H1 (cell line): Measurements from ENCODE around the gene TUBB1. TPM values are rescaled to one million over a fixed set of nuclear protein-coding genes. Genes with fewer than 3 reads are reported as not detected.

Source experiments
- CTCF ChIA-PET: fragments of 300-600 bp; sonication (Branson Sonifier 250); formaldehyde crosslinking; loops from one replicate; lab custom pipeline; 2021; ENCODE audit not compliant: partially characterized antibody; lab: Charles Lee
- POLR2A ChIA-PET: fragments of 300-600 bp; sonication (Branson Sonifier 250); formaldehyde crosslinking; loops from one replicate; lab custom pipeline; 2021; ENCODE audit warnings: inconsistent platforms; ENCODE audit not compliant: partially characterized antibody; lab: Charles Lee
- DNase-seq, 2 experiments: peaks; one replicate each; pipeline versions ENCODE4 v3.0.0 to v3.0.0-alpha.2; 2010 to 2022; ENCODE audit warnings: low spot score in 2 of 2, low read depth in 1 of 2, mixed read lengths in 1 of 2
- FAIRE-seq: peaks from 2 replicates; lab custom pipeline; 2011; peaks lifted over from hg19 to GRCh38; lab: Jason Lieb, UNC
- H2AFZ ChIP-seq: 2 replicates; pipeline ENCODE4 v1.8.1; 2012; ENCODE audit warnings: low read length, inconsistent platforms
- H2AK5ac ChIP-seq: 2 replicates; pipeline ENCODE4 v1.6.1; 2013; ENCODE audit warnings: low read depth, low read length
- H2BK120ac ChIP-seq: replicated peaks from 2 replicates; pipeline ENCODE3; 2013; ENCODE audit warnings: low read depth, low read length, inconsistent platforms
- H2BK12ac ChIP-seq: 2 replicates; pipeline ENCODE4 v1.6.1; 2013; ENCODE audit warnings: low read depth, low read length
- H2BK15ac ChIP-seq: 2 replicates; pipeline ENCODE4 v1.6.1; 2013; ENCODE audit warnings: low read length
- H2BK20ac ChIP-seq: 2 replicates; pipeline ENCODE4 v1.6.1; 2013; ENCODE audit warnings: low read length
- H2BK5ac ChIP-seq: 2 replicates; pipeline ENCODE4 v1.6.1; 2013; ENCODE audit warnings: low read depth, low read length
- H3K14ac ChIP-seq: 2 replicates; pipeline ENCODE4 v1.6.1; 2013; ENCODE audit warnings: inconsistent platforms; ENCODE audit not compliant: insufficient read length
- H3K18ac ChIP-seq: 2 replicates; pipeline ENCODE4 v1.6.1; 2013; ENCODE audit warnings: low read length; ENCODE audit errors: extremely low read depth
- H3K23ac ChIP-seq: 2 replicates; pipeline ENCODE4 v1.6.1; 2013; ENCODE audit warnings: inconsistent platforms; ENCODE audit not compliant: insufficient read length
- H3K23me2 ChIP-seq: 2 replicates; pipeline ENCODE4 v1.6.1; 2013; ENCODE audit warnings: low read depth, low read length
- H3K27ac ChIP-seq: 2 replicates; pipeline ENCODE4 v1.6.1; 2011; ENCODE audit warnings: low read depth, low read length, inconsistent platforms
- H3K27me3 ChIP-seq, 4 experiments: replicated peaks in 1 of 4; 1 replicate in 1 of 4; 2 replicates in 3 of 4; pipeline versions ENCODE4 v1.6.1 to v1.8.1; 2011 to 2013; ENCODE audit warnings: low read length in 3 of 4, mild to moderate bottlenecking in 3 of 4, inconsistent platforms in 2 of 4, mixed read lengths in 2 of 4, moderate library complexity in 1 of 4; ENCODE audit not compliant: control insufficient read depth in 3 of 4, insufficient read depth in 3 of 4; ENCODE audit errors: extremely low read depth in 1 of 4
- H3K36me3 ChIP-seq, 4 experiments: 2 replicates each; pipeline versions ENCODE4 v1.6.1 to v1.8.1; 2011 to 2013; ENCODE audit warnings: mild to moderate bottlenecking in 4 of 4, low read length in 3 of 4, moderate library complexity in 2 of 4, control low read depth in 1 of 4, inconsistent platforms in 1 of 4; ENCODE audit not compliant: insufficient read depth in 4 of 4, control insufficient read depth in 2 of 4
- H3K4ac ChIP-seq: replicated peaks from 2 replicates; pipeline ENCODE3; 2013; ENCODE audit warnings: low read length, low read depth, mixed read lengths, inconsistent platforms; ENCODE audit not compliant: insufficient read length
- H3K4me1 ChIP-seq, 4 experiments: replicated peaks in 1 of 4; 1 replicate in 1 of 4; 2 replicates in 3 of 4; pipeline versions ENCODE4 v1.6.1 to v1.8.1; 2011 to 2013; ENCODE audit warnings: low read length in 3 of 4, inconsistent platforms in 2 of 4, mixed read lengths in 1 of 4; ENCODE audit not compliant: insufficient read depth in 4 of 4, control insufficient read depth in 3 of 4
- H3K4me2 ChIP-seq, 2 experiments: 2 replicates each; pipeline versions ENCODE4 v1.6.1 to v1.8.1; 2011 to 2013; ENCODE audit warnings: low read depth in 2 of 2, low read length in 2 of 2, control low read depth in 1 of 2, inconsistent platforms in 1 of 2, mild to moderate bottlenecking in 1 of 2; ENCODE audit not compliant: insufficient read depth in 1 of 2
- H3K4me3 ChIP-seq, 4 experiments: fragments of 200-600, 300-600 bp in 1 of 4; sonication (generic), shearing (Covaris generic), sonication (Bioruptor Twin) in 1 of 4; 2 replicates each; pipeline versions ENCODE4 v1.5.1 to v1.8.1; 2011 to 2016; ENCODE audit warnings: low read length in 4 of 4, low read depth in 3 of 4, control low read depth in 2 of 4, inconsistent platforms in 2 of 4, mild to moderate bottlenecking in 2 of 4, mixed read lengths in 1 of 4, moderate library complexity in 1 of 4; ENCODE audit not compliant: insufficient read depth in 2 of 4; ENCODE audit errors: extremely low read depth in 1 of 4
- H3K56ac ChIP-seq: replicated peaks from 2 replicates; pipeline ENCODE3; 2013; ENCODE audit warnings: low read depth, mild to moderate bottlenecking, mixed read lengths, low read length, inconsistent platforms; ENCODE audit not compliant: insufficient read length
- H3K79me1 ChIP-seq: 2 replicates; pipeline ENCODE4 v1.6.1; 2013; ENCODE audit warnings: low read depth, low read length, control low read depth
- H3K79me2 ChIP-seq, 2 experiments: 2 replicates each; pipeline versions ENCODE4 v1.6.1 to v1.8.1; 2012 to 2013; ENCODE audit warnings: low read length in 2 of 2, mild to moderate bottlenecking in 2 of 2, inconsistent platforms in 1 of 2; ENCODE audit not compliant: insufficient read depth in 2 of 2, control insufficient read depth in 1 of 2
- H3K9ac ChIP-seq, 4 experiments: replicated peaks in 1 of 4; 1 replicate in 1 of 4; 2 replicates in 3 of 4; pipeline versions ENCODE4 v1.6.1 to v1.8.1; 2011 to 2013; ENCODE audit warnings: low read depth in 3 of 4, low read length in 3 of 4, control low read depth in 2 of 4, mild to moderate bottlenecking in 2 of 4, moderate library complexity in 2 of 4, inconsistent platforms in 1 of 4; ENCODE audit errors: extremely low read depth in 1 of 4
- H3K9me3 ChIP-seq, 2 experiments: 2 replicates each; pipeline versions ENCODE4 v1.6.1 to v1.8.1; 2012 to 2013; ENCODE audit warnings: mild to moderate bottlenecking in 2 of 2, moderate library complexity in 2 of 2, control low read depth in 1 of 2, inconsistent platforms in 1 of 2, low read depth in 1 of 2, low read length in 1 of 2, mixed read lengths in 1 of 2; ENCODE audit not compliant: insufficient read depth in 2 of 2
- H4K20me1 ChIP-seq, 2 experiments: replicated peaks in 1 of 2; 2 replicates each; pipeline versions ENCODE3 to v1.8.1; 2011 to 2013; ENCODE audit warnings: inconsistent platforms in 2 of 2, low read length in 2 of 2, mild to moderate bottlenecking in 1 of 2; ENCODE audit not compliant: insufficient read depth in 2 of 2, control insufficient read depth in 1 of 2
- H4K5ac ChIP-seq: 2 replicates; pipeline ENCODE4 v1.6.1; 2013; ENCODE audit warnings: low read length, low read depth, mixed read lengths, inconsistent platforms; ENCODE audit not compliant: insufficient read length
- H4K8ac ChIP-seq: 2 replicates; pipeline ENCODE4 v1.8.0; 2013; ENCODE audit warnings: mild to moderate bottlenecking, moderate library complexity, low read length, inconsistent platforms; ENCODE audit not compliant: insufficient read depth; ENCODE audit errors: extremely low read depth
- H4K91ac ChIP-seq: replicated peaks from 2 replicates; pipeline ENCODE3; 2013; ENCODE audit warnings: low read length, mixed read lengths, inconsistent platforms; ENCODE audit not compliant: insufficient read length
- ASH2L ChIP-seq: fragments of 200-600, 300-600 bp; sonication (generic); IDR thresholded peaks from one replicate; pipeline ENCODE4 v1.7.1; 2017; ENCODE audit warnings: low read length
- CHD1 ChIP-seq: IDR thresholded peaks from 2 replicates; pipeline ENCODE4 v1.6.1; 2012; ENCODE audit warnings: low read depth, low read length, improper control_type of control experiment
- EGR1 ChIP-seq: IDR thresholded peaks from 2 replicates; pipeline ENCODE4 v1.6.1; 2011; ENCODE audit warnings: low read depth, low read length, borderline replicate concordance
- NANOG ChIP-seq: IDR thresholded peaks from 2 replicates; pipeline ENCODE4 v1.6.1; 2011; ENCODE audit warnings: low read length, low read depth, mild to moderate bottlenecking, inconsistent platforms; ENCODE audit not compliant: insufficient read depth, poor library complexity, severe bottlenecking
- NRF1 ChIP-seq: IDR thresholded peaks from 2 replicates; pipeline ENCODE4 v1.6.1; 2011; ENCODE audit warnings: mild to moderate bottlenecking, low read depth, low read length, improper control_type of control experiment
- POU5F1 ChIP-seq: IDR thresholded peaks from 2 replicates; pipeline ENCODE4 v1.6.1; 2011; ENCODE audit warnings: low read depth, mild to moderate bottlenecking, low read length, moderate library complexity
- SRF ChIP-seq: IDR thresholded peaks from 2 replicates; pipeline ENCODE4 v1.6.1; 2011; ENCODE audit warnings: mild to moderate bottlenecking, low read depth, low read length, moderate library complexity
- SUZ12 ChIP-seq: fragments of 200-600 bp; sonication (generic); IDR thresholded peaks from 2 replicates; pipeline ENCODE4 v1.6.1; 2012; ENCODE audit warnings: mild to moderate bottlenecking, inconsistent platforms, low read length, moderate library complexity, mixed read lengths
- WGBS, 2 experiments: shearing (Covaris generic) in 1 of 2; methylation state at CpG; one replicate each; pipeline versions ENCODE4 v1.1.6 to v1.1.7; 2013 to 2015; ENCODE audit warnings: low lambda C conversion rate in 2 of 2, mixed read lengths in 2 of 2, inconsistent platforms in 1 of 2, low coverage in 1 of 2, missing lambda C conversion rate in 1 of 2; ENCODE audit not compliant: insufficient replicate concordance in 2 of 2, insufficient coverage in 1 of 2, insufficient read length in 1 of 2; ENCODE audit errors: extremely low coverage in 1 of 2, missing lambda C conversion rate in 1 of 2; 5-methylcytosine and 5-hydroxymethylcytosine counted together
- polyA plus RNA-seq, 7 experiments: library from polyadenylated mRNA; depleted of rRNA in 3 of 7; stranded (reverse) in 5 of 7; unstranded in 2 of 7; fragments of >200 nt in 5 of 7; fragments of 200-250 nt in 2 of 7; gene quantifications; 1 replicate in 5 of 7; 2 replicates in 1 of 7; 4 replicates in 1 of 7; pipeline versions ENCODE4 v1.2.1 to v1.2.3, GENCODE V29; 2011 to 2013; ENCODE audit warnings: missing spikeins in 2 of 7, mixed read lengths in 2 of 7
- total RNA-seq: library from RNA; stranded (reverse); fragmentation: NEBNext Ultra II Directional; extraction: Animal tissue kit (Norgen Biotek cat#: 25700); gene quantifications from 2 replicates; pipeline ENCODE4 v1.2.1, GENCODE V29; 2021
- TF ChIP-seq, protein P1 (sequence below): IDR thresholded peaks from 2 replicates; pipeline ENCODE4 v1.6.1; 2011; ENCODE audit warnings: low read length, improper control_type of control experiment

TUBB1 gene
- total and polyA plus RNA-seq, 2 of the 8 experiments (the other 6 are each of a cell fraction or from before 2014, with no cell fraction given) = not detected

DNA sequence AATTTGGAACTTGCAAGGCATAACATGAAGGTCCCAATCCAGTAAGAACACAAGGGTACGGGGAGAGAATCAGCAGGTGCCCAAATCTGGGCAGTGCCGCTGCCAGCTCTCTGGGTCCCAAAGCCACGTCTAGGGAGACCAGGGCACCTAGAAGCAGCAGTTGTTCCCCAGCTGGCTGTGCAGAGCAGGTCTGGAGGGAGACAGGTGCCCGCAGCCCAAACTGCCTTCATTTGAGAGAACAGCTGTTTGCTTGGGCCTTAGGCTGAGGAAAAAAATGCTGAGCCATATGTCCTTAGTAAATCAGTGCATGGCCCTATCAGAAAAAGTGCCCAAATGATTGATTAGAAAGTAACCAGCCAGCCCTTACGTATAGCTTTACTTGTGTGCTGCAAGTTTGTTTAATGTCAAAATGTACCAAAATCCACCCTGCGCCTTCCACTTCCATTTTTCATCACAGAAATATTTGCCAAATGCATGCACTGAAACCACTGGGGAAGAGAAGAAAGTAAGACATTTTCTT lies 32.5 kb downstream of the TUBB1 start:
- POLR2A ChIA-PET = interaction anchor here (1.7 kb wide), 1 partner anchor 11 kb away, joined by 3 read pairs; no protein-coding TSS in a partner anchor
- H2BK12ac ChIP-seq = no peak overlapping the region
- CTCF ChIA-PET = no interaction called here
- H4K8ac ChIP-seq = 0 out of 2 replicates have a peak overlapping the region, but pooled peaks have one; percentile 6
- H3K36me3 ChIP-seq = no peaks in the 10 kb centered on the region
- H3K4me1 ChIP-seq = no peaks in the 10 kb centered on the region
- no peak overlapping the region for H2AFZ ChIP-seq
- no peak overlapping the region for H2BK120ac ChIP-seq
- H3K23ac ChIP-seq = no peak overlapping the region
- no peaks in the 10 kb centered on the region for H4K20me1 ChIP-seq
- H2BK15ac ChIP-seq = no peak overlapping the region
- H3K18ac ChIP-seq = no peak overlapping the region
- no peaks in the 10 kb centered on the region for H3K27me3 ChIP-seq
- H3K4ac ChIP-seq = no peak overlapping the region
- H2AK5ac ChIP-seq = no peak overlapping the region
- DNase-seq (no peak), FAIRE-seq (no peak)
- no peak overlapping the region for H4K5ac ChIP-seq
- no peak overlapping the region for H4K91ac ChIP-seq
- H3K4me3 ChIP-seq = no peak overlapping the region
- H3K27ac ChIP-seq = no peak overlapping the region
- no peaks in the 10 kb centered on the region for H3K79me2 ChIP-seq
- H2BK20ac ChIP-seq = no peak overlapping the region
- no peak overlapping the region for H2BK5ac ChIP-seq
- H3K9me3 ChIP-seq = no peaks in the 10 kb centered on the region
- H3K23me2 ChIP-seq = no peaks in the 10 kb centered on the region
- no peak overlapping the region for H3K56ac ChIP-seq
- WGBS, 2 experiments = 87% methylated on average over 6 of the region's 6 CpGs; no CpG with 5 or more reads in 1 of the 2 experiments
- H3K79me1 ChIP-seq = no peaks in the 10 kb centered on the region
- no peak overlapping the region for H3K4me2 ChIP-seq
- TF ChIP-seq SRF = no peak
- no peak for TF ChIP-seq POU5F1
- TF ChIP-seq SUZ12 = no peak
- TF ChIP-seq NRF1 = no peak
- TF ChIP-seq, protein P1, sequence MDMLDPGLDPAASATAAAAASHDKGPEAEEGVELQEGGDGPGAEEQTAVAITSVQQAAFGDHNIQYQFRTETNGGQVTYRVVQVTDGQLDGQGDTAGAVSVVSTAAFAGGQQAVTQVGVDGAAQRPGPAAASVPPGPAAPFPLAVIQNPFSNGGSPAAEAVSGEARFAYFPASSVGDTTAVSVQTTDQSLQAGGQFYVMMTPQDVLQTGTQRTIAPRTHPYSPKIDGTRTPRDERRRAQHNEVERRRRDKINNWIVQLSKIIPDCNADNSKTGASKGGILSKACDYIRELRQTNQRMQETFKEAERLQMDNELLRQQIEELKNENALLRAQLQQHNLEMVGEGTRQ = no peak
- TF ChIP-seq ASH2L = no peak
- no peak for TF ChIP-seq CHD1
- no peak for TF ChIP-seq NANOG
- TF ChIP-seq EGR1 = no peak
- no peak overlapping the region for H3K14ac ChIP-seq
- no peak overlapping the region for H3K9ac ChIP-seq
